GM12891 (cell line): ENCODE data around the gene OR2Y1.

Experiments used
- PAX5 ChIP-seq: IDR thresholded peaks from 2 replicates; pipeline ENCODE4 v1.6.1; 2011; ENCODE audit warnings: low read length, moderate library complexity, mild to moderate bottlenecking; ENCODE audit not compliant: insufficient read depth, severe bottlenecking
- POLR2A ChIP-seq: IDR thresholded peaks from 2 replicates; pipeline ENCODE4 v1.6.1; 2011; ENCODE audit warnings: low read depth, low read length, control low read depth
- POLR2AphosphoS5 ChIP-seq: IDR thresholded peaks from 2 replicates; pipeline ENCODE4 v1.6.1; 2011; ENCODE audit warnings: low read depth, low read length, control low read depth
- SPI1 ChIP-seq: IDR thresholded peaks from 2 replicates; pipeline ENCODE4 v1.6.1; 2011; ENCODE audit warnings: low read depth, low read length, control low read depth
- TAF1 ChIP-seq: IDR thresholded peaks from 2 replicates; pipeline ENCODE4 v1.6.1; 2011; ENCODE audit warnings: low read depth, low read length, control low read depth

- TF ChIP-seq PAX5, result no peak
- no peak for TF ChIP-seq POLR2A
- TF ChIP-seq POLR2AphosphoS5, result no peak
- TF ChIP-seq TAF1, result no peak
- no peak for TF ChIP-seq SPI1
Measured at GRCh38 chr5:180724944-180725343, 14.9 kb downstream of the OR2Y1 start.
